Tibial nerve (tissue), 4 donors: Measurements from ENCODE around the gene MRPS27.

Experiments
- CTCF ChIP-seq, 5 experiments: fragments of 200-600 bp in 3 of 5; fragments of 450-650 bp in 2 of 5; sonication (generic) in 3 of 5; IDR thresholded peaks; one replicate each; pipeline ENCODE4 v1.5.1; 2016 to 2019; ENCODE audit warnings: antibody characterized with exemption in 5 of 5, mild to moderate bottlenecking in 3 of 5, moderate library complexity in 2 of 5
- EP300 ChIP-seq, 2 donors: sonication (generic); formaldehyde crosslinking; IDR thresholded peaks; one replicate each; pipeline ENCODE4 v1.6.1; 2017; ENCODE audit warnings: antibody characterized with exemption in 2 of 2, mild to moderate bottlenecking in 1 of 2
- POLR2A ChIP-seq, 2 donors: fragments of 450-650 bp; IDR thresholded peaks; one replicate each; pipeline ENCODE4 v1.6.1; 2017; ENCODE audit warnings: antibody characterized with exemption in 2 of 2, mild to moderate bottlenecking in 2 of 2, moderate library complexity in 2 of 2

GRCh38 chr5:72366324-72366976, 46.4 kb upstream of the MRPS27 start:
- TF ChIP-seq CTCF (IDR thresholded peaks at IDR 0.05) (peak; percentile 54 to 84 (median 61)), POLR2A (IDR thresholded peaks at IDR 0.05) (no peak), EP300 (IDR thresholded peaks at IDR 0.05) (no peak)
